Osteocyte (in vitro differentiated cells): ENCODE measurements around the gene TNS4. TPM values are rescaled to one million over a fixed set of nuclear protein-coding genes. Genes with fewer than 3 reads are reported as not detected.
"Not testable (repeated sequence)": the region's sequence is repeated elsewhere in the genome, so short reads cannot be mapped to it uniquely, and the experiment has no call there.

Source experiments
- DNase-seq: peaks from one replicate; pipeline ENCODE4 v3.0.0; 2021; ENCODE audit warnings: mixed read lengths; ENCODE audit not compliant: unreplicated experiment; ENCODE audit errors: extremely low spot score
- H3K27ac Mint-ChIP-seq: one replicate; pipeline ENCODE4 v1.8.0; 2021; ENCODE audit warnings: mild to moderate bottlenecking, mixed read lengths; ENCODE audit not compliant: unreplicated experiment
- H3K27me3 Mint-ChIP-seq: one replicate; pipeline ENCODE4 v1.8.0; 2021; ENCODE audit warnings: mixed read lengths; ENCODE audit not compliant: unreplicated experiment
- H3K36me3 Mint-ChIP-seq: one replicate; pipeline ENCODE4 v1.8.0; 2021; ENCODE audit warnings: mixed read lengths; ENCODE audit not compliant: unreplicated experiment
- H3K4me1 Mint-ChIP-seq: one replicate; pipeline ENCODE4 v1.8.0; 2021; ENCODE audit warnings: mixed read lengths; ENCODE audit not compliant: unreplicated experiment
- H3K4me3 Mint-ChIP-seq: one replicate; pipeline ENCODE4 v1.8.0; 2021; ENCODE audit warnings: mild to moderate bottlenecking, moderate library complexity, mixed read lengths; ENCODE audit not compliant: unreplicated experiment
- H3K9me3 Mint-ChIP-seq: one replicate; pipeline ENCODE4 v1.8.0; 2021; ENCODE audit warnings: mixed read lengths; ENCODE audit not compliant: unreplicated experiment
- total RNA-seq: library from RNA; stranded (reverse); gene quantifications from 2 replicates; pipeline ENCODE4 v1.2.1, GENCODE V29; 2021
- TF ChIP-seq, protein P1 (sequence below): fragments of 200-600 bp; sonication (generic); IDR thresholded peaks from 2 replicates; pipeline ENCODE4 v1.5.0; 2021; ENCODE audit warnings: antibody characterized with exemption, mild to moderate bottlenecking, moderate library complexity

TNS4 gene
- total RNA-seq, 1 donor from 2014 or later = 0.73 TPM

DNA sequence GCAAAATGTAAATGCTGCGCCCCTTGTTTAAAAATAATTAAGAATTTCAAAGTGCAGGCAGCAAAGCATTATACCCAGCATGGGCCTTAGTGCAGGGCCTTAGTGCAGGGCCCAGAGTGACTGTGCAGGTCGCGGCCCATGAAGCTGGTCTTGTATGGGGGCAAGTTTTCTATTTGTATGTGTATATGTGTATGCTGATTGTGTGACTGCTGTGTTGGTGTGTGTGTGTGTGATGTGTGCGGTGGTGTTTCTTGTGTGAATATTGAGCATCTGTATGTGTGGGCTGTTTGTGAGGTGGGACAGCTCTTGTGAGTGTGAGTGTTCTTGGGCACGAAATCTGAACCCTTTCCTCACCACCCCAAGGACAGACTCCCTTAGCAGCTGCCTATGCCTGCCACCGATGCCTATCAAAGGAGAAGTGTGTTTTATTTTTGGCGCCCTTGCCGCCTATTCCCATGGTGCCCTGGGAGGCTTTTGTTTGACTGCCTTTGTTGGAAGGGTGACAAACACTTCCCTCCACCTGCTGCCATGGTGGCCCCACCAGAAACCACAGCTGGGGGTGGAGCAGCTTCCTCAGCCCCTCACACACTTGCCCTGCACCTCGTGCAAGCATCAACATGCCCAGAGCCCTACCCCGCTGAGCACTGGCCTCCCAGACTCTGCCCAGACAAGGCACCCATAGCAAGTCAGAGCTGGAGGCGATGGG, 45.8 kb upstream of the TNS4 start:
- peaks cover 82% of the 10 kb centered on the region for H3K4me1 Mint-ChIP-seq
- H3K27me3 Mint-ChIP-seq = no peaks in the 10 kb centered on the region
- no peaks in the 10 kb centered on the region for H3K36me3 Mint-ChIP-seq
- no peaks in the 10 kb centered on the region for H3K9me3 Mint-ChIP-seq
- no peak for DNase-seq
- peak overlapping the region; percentile 98 for H3K27ac Mint-ChIP-seq
- no peak overlapping the region for H3K4me3 Mint-ChIP-seq
- TF ChIP-seq, protein P1, sequence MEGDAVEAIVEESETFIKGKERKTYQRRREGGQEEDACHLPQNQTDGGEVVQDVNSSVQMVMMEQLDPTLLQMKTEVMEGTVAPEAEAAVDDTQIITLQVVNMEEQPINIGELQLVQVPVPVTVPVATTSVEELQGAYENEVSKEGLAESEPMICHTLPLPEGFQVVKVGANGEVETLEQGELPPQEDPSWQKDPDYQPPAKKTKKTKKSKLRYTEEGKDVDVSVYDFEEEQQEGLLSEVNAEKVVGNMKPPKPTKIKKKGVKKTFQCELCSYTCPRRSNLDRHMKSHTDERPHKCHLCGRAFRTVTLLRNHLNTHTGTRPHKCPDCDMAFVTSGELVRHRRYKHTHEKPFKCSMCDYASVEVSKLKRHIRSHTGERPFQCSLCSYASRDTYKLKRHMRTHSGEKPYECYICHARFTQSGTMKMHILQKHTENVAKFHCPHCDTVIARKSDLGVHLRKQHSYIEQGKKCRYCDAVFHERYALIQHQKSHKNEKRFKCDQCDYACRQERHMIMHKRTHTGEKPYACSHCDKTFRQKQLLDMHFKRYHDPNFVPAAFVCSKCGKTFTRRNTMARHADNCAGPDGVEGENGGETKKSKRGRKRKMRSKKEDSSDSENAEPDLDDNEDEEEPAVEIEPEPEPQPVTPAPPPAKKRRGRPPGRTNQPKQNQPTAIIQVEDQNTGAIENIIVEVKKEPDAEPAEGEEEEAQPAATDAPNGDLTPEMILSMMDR = no peak

DNA sequence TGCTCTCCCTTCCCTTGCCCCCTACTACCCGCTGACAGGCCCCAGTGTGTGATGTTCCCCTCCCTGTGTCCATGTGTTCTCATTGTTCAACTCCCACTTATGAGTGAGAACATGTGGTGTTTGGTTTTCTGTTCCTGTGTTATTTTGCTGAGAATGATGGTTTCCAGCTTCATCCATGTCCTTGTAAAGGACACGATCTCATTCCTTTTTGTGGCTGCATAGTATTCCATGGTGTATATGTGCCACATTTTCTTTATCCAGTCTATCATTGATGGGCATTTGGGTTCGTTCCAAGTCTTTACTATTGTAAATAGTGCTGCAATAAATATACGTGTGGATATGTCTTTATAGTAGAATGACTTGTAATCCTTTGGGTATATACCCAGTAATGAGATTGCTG, 45.1 kb upstream of the TNS4 start:
- H3K4me3 Mint-ChIP-seq, DNase-seq, H3K9me3 Mint-ChIP-seq, H3K36me3 Mint-ChIP-seq, H3K27me3 Mint-ChIP-seq: not testable (repeated sequence)
- H3K27ac Mint-ChIP-seq = peak overlapping the region; percentile 2
- H3K4me1 Mint-ChIP-seq = peaks cover 83% of the 10 kb centered on the region

GRCh38 chr17:40545660-40546059, 44.2 kb upstream of the TNS4 start:
- H3K9me3 Mint-ChIP-seq = no peaks in the 10 kb centered on the region
- H3K4me1 Mint-ChIP-seq = peaks cover 83% of the 10 kb centered on the region
- peak overlapping the region; percentile 53 for H3K27ac Mint-ChIP-seq
- H3K4me3 Mint-ChIP-seq = no peak overlapping the region
- DNase-seq = no peak
- no peaks in the 10 kb centered on the region for H3K27me3 Mint-ChIP-seq
- H3K36me3 Mint-ChIP-seq = no peaks in the 10 kb centered on the region
- TF ChIP-seq, protein P1 = no peak

- Mint-ChIP-seq H3K4me1 (peaks cover 71% of the 10 kb centered on the region), H3K27me3 (no peaks in the 10 kb centered on the region), H3K9me3 (no peaks in the 10 kb centered on the region), H3K27ac (peak overlapping the region; percentile 99), H3K4me3 (no peak overlapping the region), H3K36me3 (no peaks in the 10 kb centered on the region)
- TF ChIP-seq, protein P1 = no peak
- peak; percentile 93 for DNase-seq
These were observed 41.4 kb upstream of the TNS4 start for GRCh38 chr17:40542558-40543411.

DNA sequence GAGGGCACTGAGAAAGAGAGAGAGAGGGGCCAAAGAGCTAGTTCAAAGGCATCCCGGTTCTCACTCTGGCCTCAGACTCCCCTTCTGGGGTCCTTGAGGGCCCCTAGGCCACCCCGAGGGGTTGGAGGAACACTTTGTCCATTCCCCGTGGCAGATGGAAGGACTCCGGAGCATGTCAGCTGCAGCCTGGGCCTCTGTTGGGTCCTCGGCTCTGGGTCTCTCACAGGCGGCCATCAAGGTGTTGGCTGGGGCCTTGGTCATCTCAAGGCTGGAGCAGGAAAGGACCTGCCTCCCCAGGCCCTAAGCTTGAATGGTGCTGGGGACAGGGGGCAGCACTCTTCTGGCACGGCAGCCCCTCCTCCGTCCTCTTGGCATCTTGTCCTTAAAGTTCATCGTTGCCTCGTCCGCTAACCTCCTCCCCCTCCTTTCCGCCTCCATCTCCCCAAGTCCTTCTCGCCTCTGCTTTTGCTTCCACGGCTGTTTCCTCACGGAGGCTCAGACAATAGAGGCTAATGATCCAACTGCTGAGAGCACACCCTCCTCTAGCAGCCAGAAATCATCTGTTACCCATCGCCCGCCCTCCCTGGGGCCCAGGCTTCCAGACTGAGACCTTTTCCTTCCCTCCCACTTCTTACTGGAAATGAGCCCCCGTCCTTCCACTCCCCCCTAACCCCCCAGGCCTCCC, 40.6 kb upstream of the TNS4 start:
- peak overlapping the region; percentile 49 for H3K4me3 Mint-ChIP-seq
- TF ChIP-seq, protein P1 = no peak
- H3K27ac Mint-ChIP-seq = peak overlapping the region; percentile 99
- H3K9me3 Mint-ChIP-seq = no peaks in the 10 kb centered on the region
- H3K27me3 Mint-ChIP-seq = no peaks in the 10 kb centered on the region
- H3K4me1 Mint-ChIP-seq = peaks cover 71% of the 10 kb centered on the region
- H3K36me3 Mint-ChIP-seq = no peaks in the 10 kb centered on the region
- DNase-seq = no peak
